LoVo (cell line): Measurements from ENCODE around the gene LHFPL3.
A peak's percentile ranks its signal among the peaks of the same experiment; 100 is the strongest.
"Not testable (repeated sequence)": the region's sequence is repeated elsewhere in the genome, so short reads cannot be mapped to it uniquely, and the experiment has no call there.

Experiments used
- DNase-seq: peaks from one replicate; pipeline ENCODE4 v3.0.0-alpha.2; 2016; ENCODE audit warnings: low spot score

LHFPL3 gene

DNA sequence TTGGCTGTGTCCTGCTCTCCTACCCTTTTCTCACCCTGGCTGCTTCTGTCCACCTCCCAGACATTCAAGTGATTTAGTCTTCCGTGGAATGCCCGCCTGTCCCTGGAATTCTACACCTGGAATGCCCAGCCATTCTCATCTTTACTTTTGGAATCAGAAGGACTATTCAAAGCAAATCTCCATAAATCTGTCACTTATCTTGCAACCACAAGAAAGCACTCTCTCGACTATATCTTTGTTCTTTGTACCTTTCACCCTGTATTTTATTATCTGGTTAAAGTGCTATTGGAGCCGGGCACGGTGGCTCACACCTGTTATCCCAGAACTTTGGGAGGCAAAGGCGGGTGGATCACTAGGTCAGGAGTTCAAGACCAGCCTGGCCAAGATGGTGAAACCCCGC is 606.3 kb downstream of the LHFPL3 start:
- DNase-seq: peak; percentile 28

- no peak for DNase-seq
These were observed 606.9 kb downstream of the LHFPL3 start for GRCh38 chr7:104935276-104935675.

DNA sequence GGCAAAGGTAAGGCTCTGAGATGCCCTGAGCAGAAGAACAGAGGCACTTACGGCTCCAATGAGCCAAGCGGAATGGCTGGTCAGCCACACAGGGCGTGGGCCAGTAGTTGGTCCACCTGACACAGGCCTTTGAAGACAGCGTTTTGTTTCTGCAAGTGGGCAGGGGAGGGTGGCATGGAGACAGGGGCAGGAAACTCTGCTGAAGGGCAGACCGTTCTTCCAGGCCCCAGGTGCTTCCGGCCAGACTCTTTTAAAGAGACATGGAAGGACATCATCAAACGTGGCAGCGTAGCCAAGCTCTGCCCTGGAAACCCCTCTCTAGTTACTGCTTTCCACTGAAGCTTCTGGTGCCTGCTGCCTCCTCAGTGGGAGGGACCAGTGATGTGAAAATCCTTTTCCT is 608.1 kb downstream of the LHFPL3 start:
- no peak for DNase-seq

- DNase-seq: not testable (repeated sequence)
These were observed 609.1 kb downstream of the LHFPL3 start for GRCh38 chr7:104937489-104937888.

DNA sequence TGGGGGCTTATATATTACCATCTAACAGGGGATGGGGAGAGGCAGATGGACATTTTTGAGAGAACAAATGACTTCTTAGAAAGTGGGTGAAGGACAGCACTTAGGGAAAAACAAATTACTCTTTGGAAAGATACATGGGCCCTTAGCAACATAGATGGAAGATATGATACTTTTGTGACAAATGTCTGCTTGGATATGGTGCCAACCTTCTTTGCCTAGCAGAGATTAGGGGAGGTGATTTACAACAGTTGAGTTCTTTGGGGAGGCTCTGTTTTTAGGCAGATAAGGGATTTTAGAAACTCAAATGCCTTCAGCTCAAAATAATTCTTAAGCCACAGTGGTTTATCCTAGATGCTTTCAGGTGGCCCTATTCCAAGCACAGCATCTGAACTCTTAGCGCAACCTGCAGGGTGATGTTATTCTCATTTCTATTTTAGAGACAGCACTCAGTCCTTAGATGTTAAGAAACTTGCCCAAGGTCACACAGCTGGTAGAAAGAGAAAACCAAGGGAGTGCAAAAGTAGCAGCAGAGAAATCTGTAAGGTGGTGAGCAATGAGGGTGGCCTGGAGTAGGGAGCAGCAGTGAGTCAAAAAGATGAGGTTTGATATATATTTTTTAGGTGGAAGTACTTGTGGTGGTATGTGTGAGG is 610.5 kb downstream of the LHFPL3 start:
- no peak for DNase-seq

DNA sequence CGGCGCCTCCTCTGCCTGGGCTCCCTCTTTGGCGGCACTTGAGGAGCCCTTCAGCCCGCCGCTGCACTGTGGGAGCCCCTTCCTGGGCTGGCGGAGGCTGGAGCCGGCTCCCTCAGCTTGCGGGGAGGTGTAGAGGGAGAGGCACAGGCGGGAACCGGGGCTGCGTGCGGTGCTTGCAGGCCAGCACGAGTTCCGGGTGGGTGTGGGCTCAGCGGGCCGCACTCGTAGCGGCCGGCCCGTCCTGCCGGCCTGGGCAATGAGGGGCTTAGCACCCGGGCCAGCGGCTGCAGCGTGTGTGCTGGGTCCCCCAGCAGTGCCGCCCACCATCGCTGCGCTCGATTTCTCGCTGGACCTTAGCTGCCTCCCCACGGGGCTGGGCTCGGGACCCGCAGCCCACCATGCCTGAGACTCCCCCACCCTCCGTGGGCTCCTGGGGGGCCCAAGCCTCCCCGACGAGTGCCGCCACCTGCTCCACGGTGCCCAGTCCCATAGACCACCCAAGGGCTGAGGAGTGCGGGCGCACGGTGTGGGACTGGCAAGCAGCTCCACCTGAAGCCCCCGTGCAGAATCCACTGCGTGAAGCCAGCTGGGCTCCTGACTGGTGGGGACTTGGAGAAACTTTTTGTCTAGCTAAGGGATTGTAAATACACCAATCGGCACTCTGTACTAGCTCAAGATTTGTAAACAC is 611.8 kb downstream of the LHFPL3 start:
- DNase-seq: no peak

DNA sequence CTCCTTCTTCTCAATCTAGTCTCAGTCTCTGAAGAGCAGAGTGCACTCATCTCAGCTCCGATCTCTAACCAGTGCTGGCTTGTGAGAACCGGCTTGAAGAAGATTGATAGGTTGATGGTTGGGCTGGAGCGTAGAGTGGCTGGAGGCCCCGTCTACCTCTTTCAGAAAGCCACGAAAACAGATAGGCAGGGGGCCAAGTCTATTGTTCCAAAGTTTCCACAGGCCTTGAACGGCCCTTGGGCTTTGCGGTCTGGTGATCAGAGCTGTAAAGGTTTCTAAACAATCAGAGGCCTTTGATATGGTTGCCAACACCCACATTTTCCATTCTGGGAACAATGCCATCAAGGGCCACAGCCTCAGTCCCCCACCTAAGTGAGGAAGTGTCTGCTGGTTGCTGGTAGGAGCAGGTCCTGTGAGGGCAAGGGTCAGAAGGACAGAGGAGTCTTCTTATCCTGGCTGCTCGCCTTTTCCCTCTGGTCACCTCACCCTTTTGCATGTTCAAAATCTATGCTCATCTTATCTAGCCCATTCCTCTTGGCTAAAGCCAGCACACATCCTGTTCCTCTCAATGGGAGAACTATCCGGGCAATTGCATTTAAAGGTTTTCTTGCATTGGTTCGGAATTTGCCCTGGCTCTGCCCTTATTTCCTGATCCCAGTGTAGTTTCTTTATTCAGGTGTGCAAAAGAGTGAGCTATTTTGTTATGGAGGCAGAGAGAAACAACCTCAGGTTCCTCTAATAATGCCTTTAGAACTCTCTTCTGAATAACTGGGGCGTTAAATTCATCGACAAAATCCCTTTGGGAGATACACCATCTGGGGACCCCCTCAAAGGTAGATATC is 615.3 kb downstream of the LHFPL3 start:
- peak; percentile 99 for DNase-seq

DNA sequence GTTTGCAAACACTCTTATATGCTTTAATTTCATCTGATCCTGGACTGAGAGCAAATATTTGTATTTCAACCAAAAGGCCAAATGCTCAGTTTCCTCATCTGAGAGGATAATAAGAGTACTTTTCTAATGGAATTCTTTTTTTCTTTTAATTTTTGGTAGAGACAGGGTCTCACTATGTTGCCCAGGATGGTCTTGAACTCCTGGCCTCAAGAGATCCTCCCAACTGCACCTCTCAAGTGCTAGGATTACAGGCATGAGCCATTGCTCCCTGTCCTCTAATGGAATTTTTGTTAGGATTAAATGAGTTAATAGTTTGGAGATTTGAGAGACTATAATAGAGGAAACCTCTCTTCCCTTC is 617.2 kb downstream of the LHFPL3 start:
- no peak for DNase-seq

DNA sequence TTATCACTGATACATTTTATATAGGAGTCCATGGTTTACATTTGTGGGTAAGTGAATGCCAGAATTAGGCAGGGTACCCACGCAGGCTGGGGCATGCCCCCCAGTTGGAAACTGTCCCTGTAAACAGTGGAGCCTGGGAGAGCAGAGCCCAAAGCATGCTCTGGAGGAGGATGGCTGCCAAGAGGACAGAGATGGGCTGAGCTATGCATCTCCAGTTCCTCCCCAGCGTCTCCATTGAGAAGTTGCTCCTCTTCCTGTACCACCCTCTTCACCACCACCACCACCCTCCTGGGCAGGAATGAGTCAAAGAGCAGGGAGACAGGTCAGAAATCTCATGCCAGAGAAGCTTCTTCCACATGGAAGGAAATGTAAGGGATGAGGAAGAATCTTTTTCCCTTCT is 617.9 kb downstream of the LHFPL3 start:
- no peak for DNase-seq

- no peak for DNase-seq
These were observed 621.6 kb downstream of the LHFPL3 start for GRCh38 chr7:104950006-104950405.

- DNase-seq: no peak
These were observed 622.4 kb downstream of the LHFPL3 start for GRCh38 chr7:104950754-104951153.

DNA sequence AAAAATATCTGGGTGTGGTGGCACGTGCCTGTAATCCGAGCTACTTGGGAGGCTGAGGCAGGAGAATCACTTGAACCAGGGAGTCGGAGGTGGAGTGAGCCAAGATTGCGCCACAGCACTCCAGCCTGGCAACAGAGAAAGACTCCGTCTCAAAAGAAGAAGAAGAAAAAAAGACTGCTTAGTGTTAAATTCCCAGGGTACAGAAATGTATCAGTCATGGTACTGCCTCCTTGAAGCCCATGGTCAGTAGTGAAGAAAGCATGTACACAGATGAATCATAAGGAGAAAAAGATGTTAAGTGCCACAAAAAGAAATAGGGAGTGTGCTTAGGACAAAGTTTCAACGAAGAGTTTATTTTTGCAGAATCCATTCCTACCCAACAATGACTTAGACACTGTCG is 623.1 kb downstream of the LHFPL3 start:
- DNase-seq: no peak

DNA sequence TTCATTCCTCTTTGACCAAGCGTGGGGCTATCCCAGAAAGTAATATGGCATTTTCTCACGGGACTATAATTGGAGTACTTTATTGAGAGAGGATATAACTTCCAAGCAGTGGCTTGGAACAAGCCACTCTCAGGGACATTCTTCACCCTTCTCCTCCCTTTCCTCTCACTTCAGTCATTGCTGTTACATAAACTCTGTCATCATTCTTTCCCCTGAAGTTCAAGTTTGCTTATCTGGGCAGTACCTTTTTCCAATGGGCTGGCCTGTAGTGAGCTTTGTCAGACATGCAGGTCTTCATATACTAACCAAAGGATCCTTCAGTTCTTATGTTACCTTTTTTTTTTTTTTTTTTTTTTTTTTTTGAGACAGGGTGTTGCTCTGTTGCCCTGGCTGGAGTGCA is 626.9 kb downstream of the LHFPL3 start:
- DNase-seq: no peak
